GM12872 (cell line): ENCODE measurements around the gene SPATA2.

Source experiments
- CTCF ChIP-seq: IDR thresholded peaks from 3 replicates; pipeline ENCODE4 v1.5.1; 2011; ENCODE audit warnings: low read depth, mild to moderate bottlenecking, low read length, moderate library complexity; ENCODE audit not compliant: insufficient read depth

Gene SPATA2

GRCh38 chr20:49924247-49924646 lies 8.9 kb upstream of the SPATA2 start:
- TF ChIP-seq CTCF, result no peak

- TF ChIP-seq CTCF, result no peak
Observed at GRCh38 chr20:49919461-49919860, 4.1 kb upstream of the SPATA2 start.

- no peak for TF ChIP-seq CTCF
Observed at GRCh38 chr20:49919009-49919408, 3.7 kb upstream of the SPATA2 start.

GRCh38 chr20:49918446-49918845 lies 3.1 kb upstream of the SPATA2 start:
- TF ChIP-seq CTCF, result no peak

GRCh38 chr20:49916146-49917002 lies 1.0 kb upstream of the SPATA2 start:
- no peak for TF ChIP-seq CTCF

GRCh38 chr20:49915118-49915379 lies 280 bp downstream of the SPATA2 start:
- TF ChIP-seq CTCF, result no peak

- no peak for TF ChIP-seq CTCF
Observed at GRCh38 chr20:49914310-49915117, 815 bp downstream of the SPATA2 start.
